Duodenal mucosa (tissue), 2 donors: ENCODE results near the gene BMERB1.

Experiments
- H3K27ac ChIP-seq: one replicate; pipeline ENCODE4 v1.7.0; 2013; ENCODE audit warnings: low read depth, low read length
- H3K27me3 ChIP-seq, 2 donors: one replicate each; pipeline ENCODE4 v1.7.0; 2013; ENCODE audit warnings: low read length in 2 of 2, control low read depth in 1 of 2; ENCODE audit not compliant: insufficient read depth in 2 of 2, control insufficient read depth in 1 of 2
- H3K36me3 ChIP-seq, 2 donors: one replicate each; pipeline ENCODE4 v1.7.0; 2013; ENCODE audit warnings: low read length in 2 of 2, control low read depth in 1 of 2; ENCODE audit not compliant: insufficient read depth in 2 of 2, control insufficient read depth in 1 of 2
- H3K4me1 ChIP-seq, 2 donors: one replicate each; pipeline ENCODE4 v1.7.0; 2013; ENCODE audit warnings: low read length in 2 of 2, control low read depth in 1 of 2; ENCODE audit not compliant: insufficient read depth in 2 of 2, control insufficient read depth in 1 of 2
- H3K4me3 ChIP-seq, 2 donors: one replicate each; pipeline ENCODE4 v1.7.0; 2013; ENCODE audit warnings: low read length in 2 of 2, low read depth in 1 of 2
- H3K9ac ChIP-seq, 2 donors: one replicate each; pipeline ENCODE4 v1.7.0; 2013; ENCODE audit warnings: low read length in 2 of 2, low read depth in 1 of 2
- H3K9me3 ChIP-seq, 2 donors: one replicate each; pipeline ENCODE4 v1.7.0; 2013; ENCODE audit warnings: low read length in 2 of 2, control low read depth in 1 of 2; ENCODE audit not compliant: control insufficient read depth in 1 of 2

The BMERB1 gene

GRCh38 chr16:15617901-15618300, 183.5 kb downstream of the BMERB1 start:
- H3K27me3 ChIP-seq, result no peaks in the 10 kb centered on the region
- H3K4me3 ChIP-seq, result no peak overlapping the region
- no peaks in the 10 kb centered on the region for H3K4me1 ChIP-seq
- H3K36me3 ChIP-seq, result peaks cover 40 to 87% of the 10 kb centered on the region in 2 donors
- H3K9ac ChIP-seq, result no peak overlapping the region
- H3K27ac ChIP-seq, result no peak overlapping the region
- H3K9me3 ChIP-seq, result no peaks in the 10 kb centered on the region

GRCh38 chr16:15618392-15618791, 184.0 kb downstream of the BMERB1 start:
- Histone ChIP-seq H3K9me3 (no peaks in the 10 kb centered on the region), H3K9ac (no peak overlapping the region), H3K27me3 (no peaks in the 10 kb centered on the region), H3K27ac (no peak overlapping the region), H3K4me1 (no peaks in the 10 kb centered on the region), H3K36me3 (peaks cover 40 to 86% of the 10 kb centered on the region in 2 donors), H3K4me3 (no peak overlapping the region)

DNA sequence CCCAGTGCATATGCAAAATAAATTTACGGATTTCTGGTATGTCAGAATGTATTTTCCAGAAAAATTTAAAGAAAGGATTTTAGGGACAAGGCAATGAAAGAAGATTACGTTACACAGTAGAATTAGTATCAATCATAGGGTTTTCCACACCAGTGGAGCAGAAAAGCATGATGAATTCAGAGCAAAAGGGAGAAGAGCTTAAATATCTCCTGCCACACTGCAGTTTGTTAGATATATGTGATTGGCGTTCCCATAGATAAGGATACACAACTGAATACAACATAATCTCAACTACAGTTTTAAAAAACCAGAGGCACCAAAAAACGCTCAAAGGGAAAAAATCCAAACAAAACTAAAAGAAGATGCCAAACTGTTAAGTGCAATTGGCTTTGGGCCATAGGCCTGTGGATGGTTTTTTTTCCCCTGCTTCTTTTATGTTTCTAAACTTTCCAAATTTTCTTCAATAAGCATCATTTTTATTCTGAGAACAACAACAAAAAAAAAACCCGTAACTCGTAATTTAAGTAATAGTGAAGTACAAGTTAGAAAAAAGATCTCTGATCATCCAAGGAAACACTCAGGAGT, 186.3 kb downstream of the BMERB1 start:
- H3K27ac ChIP-seq, result no peak overlapping the region
- no peaks in the 10 kb centered on the region for H3K27me3 ChIP-seq
- H3K4me3 ChIP-seq, result no peak overlapping the region
- no peak overlapping the region for H3K9ac ChIP-seq
- H3K9me3 ChIP-seq, result no peaks in the 10 kb centered on the region
- no peaks in the 10 kb centered on the region for H3K4me1 ChIP-seq
- H3K36me3 ChIP-seq, result peaks cover 56 to 94% of the 10 kb centered on the region in 2 donors

DNA sequence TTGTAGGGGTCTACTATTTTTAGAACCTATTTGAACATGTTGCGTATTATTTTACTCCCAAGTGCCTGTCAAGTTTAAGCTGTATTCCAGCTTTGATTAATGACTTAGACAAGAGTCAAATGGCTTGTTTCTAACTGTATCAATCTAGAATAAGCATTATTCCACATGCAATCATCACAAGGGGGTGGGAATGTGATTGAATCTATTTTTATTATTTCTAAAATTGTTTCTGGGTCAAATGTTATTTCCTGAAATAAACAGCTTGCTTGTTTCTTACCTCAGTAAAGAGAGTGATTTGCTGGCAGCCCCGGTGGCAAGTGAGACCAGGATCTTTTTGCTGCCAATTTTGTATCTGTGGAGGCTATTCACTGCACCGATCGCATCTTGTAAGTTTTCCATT, 187.1 kb downstream of the BMERB1 start:
- H3K36me3 ChIP-seq, result peaks cover 51 to 89% of the 10 kb centered on the region in 2 donors
- H3K4me1 ChIP-seq, result no peaks in the 10 kb centered on the region
- no peak overlapping the region for H3K9ac ChIP-seq
- no peaks in the 10 kb centered on the region for H3K9me3 ChIP-seq
- H3K27ac ChIP-seq, result no peak overlapping the region
- no peak overlapping the region for H3K4me3 ChIP-seq
- H3K27me3 ChIP-seq, result no peaks in the 10 kb centered on the region

DNA sequence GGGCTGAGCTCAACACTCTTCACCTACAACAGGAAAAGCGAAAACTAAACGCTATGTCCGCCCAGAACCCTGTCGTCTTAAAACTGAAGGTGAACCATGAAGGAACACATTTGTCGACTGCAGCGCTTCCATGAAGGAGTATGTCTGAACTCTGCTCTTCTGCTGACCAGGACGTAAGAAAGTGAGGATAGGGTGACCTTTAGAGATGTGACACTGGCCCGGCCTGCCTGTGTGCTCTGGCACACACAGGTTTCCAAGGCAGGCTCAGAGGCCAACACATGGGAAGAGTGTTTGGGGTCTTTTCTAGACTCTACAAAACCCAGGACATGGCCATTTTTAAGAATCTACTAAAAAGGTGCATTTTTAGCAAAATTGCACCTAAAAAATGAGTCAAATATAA, 187.5 kb downstream of the BMERB1 start:
- Histone ChIP-seq H3K9me3 (no peaks in the 10 kb centered on the region), H3K36me3 (peaks cover 47 to 85% of the 10 kb centered on the region in 2 donors), H3K4me1 (no peaks in the 10 kb centered on the region), H3K9ac (no peak overlapping the region), H3K4me3 (no peak overlapping the region), H3K27ac (no peak overlapping the region), H3K27me3 (no peaks in the 10 kb centered on the region)

- peaks cover 39 to 67% of the 10 kb centered on the region in 2 donors for H3K36me3 ChIP-seq
- H3K4me3 ChIP-seq, result no peak overlapping the region
- no peak overlapping the region for H3K27ac ChIP-seq
- no peaks in the 10 kb centered on the region for H3K4me1 ChIP-seq
- H3K9ac ChIP-seq, result no peak overlapping the region
- no peaks in the 10 kb centered on the region for H3K9me3 ChIP-seq
- no peaks in the 10 kb centered on the region for H3K27me3 ChIP-seq
Measured at GRCh38 chr16:15631730-15632409, 197.5 kb downstream of the BMERB1 start.

DNA sequence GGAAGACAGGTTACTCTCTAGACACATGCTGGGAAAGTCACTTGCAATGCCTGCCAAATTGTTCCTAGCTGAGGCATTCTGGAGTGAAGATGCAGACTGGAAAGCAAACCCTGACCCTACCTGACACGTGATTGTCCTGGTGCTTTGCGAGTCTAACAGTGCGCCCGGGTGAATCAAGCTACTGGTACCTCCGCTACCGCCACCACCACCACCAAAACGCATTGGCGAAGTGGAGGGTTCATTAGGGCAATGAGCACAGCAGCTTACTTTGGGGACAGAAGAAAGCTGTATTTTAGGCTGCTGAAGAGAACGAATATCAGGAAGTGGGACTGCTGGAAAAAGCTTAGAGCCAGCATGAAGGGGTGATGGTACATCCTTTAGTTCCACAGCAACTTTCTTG, 201.5 kb downstream of the BMERB1 start:
- H3K4me1 ChIP-seq, result peaks cover 10 to 11% of the 10 kb centered on the region in 2 donors
- no peak overlapping the region for H3K4me3 ChIP-seq
- H3K27ac ChIP-seq, result no peak overlapping the region
- H3K9me3 ChIP-seq, result no peaks in the 10 kb centered on the region
- H3K9ac ChIP-seq, result no peak overlapping the region
- H3K27me3 ChIP-seq, result no peaks in the 10 kb centered on the region
- peaks cover 32 to 72% of the 10 kb centered on the region in 2 donors for H3K36me3 ChIP-seq

DNA sequence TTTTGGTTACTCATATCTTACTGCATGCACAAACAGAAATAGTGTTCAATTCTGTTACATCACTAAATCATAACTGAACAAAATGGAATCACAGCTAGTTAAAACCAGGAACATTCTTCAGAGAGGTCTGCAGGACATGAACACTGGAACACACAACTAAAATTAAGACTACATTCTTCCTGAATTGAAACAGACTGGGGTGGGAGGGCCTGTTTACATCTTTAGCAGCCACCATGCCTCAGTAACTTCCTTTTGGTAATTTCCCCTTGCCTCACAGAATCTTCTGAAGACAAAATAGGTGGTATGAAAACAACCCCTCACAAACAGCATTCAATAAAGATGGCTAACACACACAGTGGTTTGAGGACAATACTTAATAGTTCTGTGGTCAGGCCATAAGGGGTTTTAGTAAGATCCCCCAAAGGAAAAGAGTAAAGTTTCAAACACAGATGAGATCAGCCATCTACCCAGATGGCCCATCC, 202.0 kb downstream of the BMERB1 start:
- Histone ChIP-seq H3K36me3 (peaks cover 32 to 68% of the 10 kb centered on the region in 2 donors), H3K9ac (no peak overlapping the region), H3K4me3 (no peak overlapping the region), H3K4me1 (peaks cover 15% of the 10 kb centered on the region in 2 donors), H3K27me3 (no peaks in the 10 kb centered on the region), H3K27ac (no peak overlapping the region), H3K9me3 (no peaks in the 10 kb centered on the region)
